ENCODE data around the gene TRAK2.

- peak; percentile 17; the same call in 1 of the 2 replicates for TF ChIP-seq CTCF (IDR thresholded peaks at IDR 0.05)
- TF ChIP-seq ZFX (IDR thresholded peaks at IDR 0.05; ENCODE audit: borderline replicate concordance): no peak
Observed at GRCh38 chr2:201452058-201452921, 1.0 kb upstream of the TRAK2 start.

Measured in 22Rv1 (cell line).